Fibroblast of the conjunctiva (primary cell): Measurements from ENCODE around the gene CMTM4.
"Not testable (repeated sequence)": the region's sequence is repeated elsewhere in the genome, so short reads cannot be mapped to it uniquely, and the experiment has no call there.

ENCODE experiments used
- DNase-seq: peaks from one replicate; pipeline ENCODE4 v3.0.0-alpha.2; 2010; ENCODE audit warnings: low read depth

The CMTM4 gene

DNA sequence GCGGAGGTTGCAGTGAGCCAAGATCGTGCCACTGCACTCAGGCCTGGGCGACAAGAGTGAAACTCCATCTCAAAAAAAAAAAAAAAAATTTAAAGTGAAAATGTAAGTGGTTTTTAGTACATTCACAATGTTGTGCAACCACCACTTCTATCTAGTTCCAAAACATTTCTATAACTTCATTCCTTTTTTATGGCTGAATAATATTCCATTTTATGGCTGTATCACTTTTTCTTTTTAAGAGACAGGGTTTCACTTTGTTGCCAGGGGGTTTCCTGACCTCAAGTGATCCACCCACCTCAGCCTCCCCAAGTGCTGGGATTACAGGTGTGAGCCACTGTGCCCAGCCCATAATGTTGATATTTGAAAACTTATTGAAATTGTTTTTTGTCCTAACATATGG lies 103.7 kb downstream of the CMTM4 start:
- DNase-seq, result no peak

DNA sequence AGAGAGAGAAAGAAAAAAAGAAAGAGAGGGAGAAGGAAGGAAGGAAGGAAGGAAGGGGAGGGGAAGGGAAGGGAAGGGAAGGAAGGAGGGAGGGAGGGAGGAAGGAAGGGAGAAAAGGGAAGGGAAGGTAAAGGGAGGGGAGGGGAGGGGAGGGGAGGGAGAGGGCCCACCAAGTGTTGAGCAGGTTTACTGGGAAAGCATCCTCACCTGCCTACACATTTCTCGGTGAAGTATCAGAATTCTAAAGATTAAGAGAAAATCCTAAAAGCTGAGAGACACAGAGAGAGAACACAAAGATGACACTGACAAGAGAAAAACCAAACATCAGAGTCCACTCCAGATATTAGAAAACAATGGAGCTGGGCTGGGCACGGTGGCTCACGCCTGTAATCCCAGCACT lies 104.3 kb downstream of the CMTM4 start:
- DNase-seq, result no peak

DNA sequence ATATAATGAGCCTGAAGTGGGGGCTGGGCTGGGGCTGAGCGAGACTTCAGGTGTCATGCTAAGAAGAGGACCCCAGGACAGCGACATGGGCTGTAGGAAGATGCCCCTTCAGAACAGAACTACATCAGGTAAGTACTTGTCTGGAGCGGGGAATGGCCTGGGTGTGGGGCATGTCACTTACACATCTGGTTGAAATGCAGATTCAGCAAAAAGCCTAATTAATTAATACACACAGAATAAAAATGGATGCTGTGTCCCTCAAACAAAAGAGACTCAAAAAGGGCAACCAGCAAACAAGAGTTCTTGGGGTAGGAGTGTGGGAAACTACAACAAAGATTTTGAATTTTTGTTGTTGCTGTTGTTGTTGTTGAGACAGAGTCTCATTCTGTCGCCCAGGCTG lies 105.5 kb downstream of the CMTM4 start:
- no peak for DNase-seq

DNA sequence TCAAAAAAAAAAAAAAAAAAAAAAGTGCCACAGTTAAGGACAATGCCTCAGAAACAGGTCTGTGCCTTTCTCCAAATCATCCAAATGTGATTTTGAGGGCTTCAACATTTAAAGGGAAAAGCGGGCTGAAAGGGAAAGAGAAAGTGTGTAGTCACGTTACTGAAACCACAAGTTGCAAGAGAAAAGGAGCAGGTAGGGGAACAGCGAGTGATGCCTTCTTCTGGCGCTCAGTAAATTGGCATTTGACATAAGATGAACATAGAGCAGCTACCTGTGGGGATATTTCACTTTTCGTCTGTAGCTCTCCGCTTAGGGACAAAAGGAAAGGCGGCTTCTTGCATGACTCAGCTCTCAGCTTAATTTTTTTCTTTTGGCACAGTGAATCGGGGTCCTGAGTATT lies 106.2 kb downstream of the CMTM4 start:
- no peak for DNase-seq

DNA sequence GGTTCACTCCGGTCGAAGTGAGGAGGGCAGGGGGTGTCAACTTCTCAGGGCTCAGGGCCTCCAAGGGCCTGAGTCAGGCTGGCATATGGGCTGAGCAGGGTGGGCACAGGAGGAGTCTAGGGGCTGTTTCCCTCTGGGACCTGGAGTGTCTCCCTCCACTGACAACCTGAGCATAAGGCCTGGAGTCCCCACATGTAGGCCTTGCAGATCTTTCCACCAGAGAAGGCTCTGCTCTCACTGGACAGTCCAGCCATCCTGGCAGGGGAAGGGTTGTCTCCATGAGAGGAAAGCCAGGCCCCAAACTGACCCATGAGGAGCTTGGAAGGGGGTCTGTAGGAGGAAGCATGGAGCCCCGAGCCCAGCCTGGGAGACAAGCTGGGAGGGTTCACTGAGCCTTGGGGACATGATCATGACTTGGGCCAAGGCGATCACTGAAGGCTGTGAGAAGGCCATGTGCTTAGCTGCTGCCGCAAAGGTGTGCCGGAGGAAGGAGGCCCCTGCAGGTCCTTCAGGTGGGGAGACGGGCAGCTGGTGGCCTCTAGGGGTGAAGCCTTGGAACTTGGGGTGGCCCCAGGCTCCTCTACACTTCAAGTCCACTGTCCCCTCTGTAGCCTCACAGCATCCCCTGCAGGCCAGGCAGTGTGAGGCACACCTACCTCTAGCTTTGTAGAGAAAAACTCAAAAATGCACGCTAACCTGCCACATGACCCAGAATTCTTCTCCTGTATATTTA lies 107.4 kb downstream of the CMTM4 start:
- DNase-seq, result peak; percentile 23

DNA sequence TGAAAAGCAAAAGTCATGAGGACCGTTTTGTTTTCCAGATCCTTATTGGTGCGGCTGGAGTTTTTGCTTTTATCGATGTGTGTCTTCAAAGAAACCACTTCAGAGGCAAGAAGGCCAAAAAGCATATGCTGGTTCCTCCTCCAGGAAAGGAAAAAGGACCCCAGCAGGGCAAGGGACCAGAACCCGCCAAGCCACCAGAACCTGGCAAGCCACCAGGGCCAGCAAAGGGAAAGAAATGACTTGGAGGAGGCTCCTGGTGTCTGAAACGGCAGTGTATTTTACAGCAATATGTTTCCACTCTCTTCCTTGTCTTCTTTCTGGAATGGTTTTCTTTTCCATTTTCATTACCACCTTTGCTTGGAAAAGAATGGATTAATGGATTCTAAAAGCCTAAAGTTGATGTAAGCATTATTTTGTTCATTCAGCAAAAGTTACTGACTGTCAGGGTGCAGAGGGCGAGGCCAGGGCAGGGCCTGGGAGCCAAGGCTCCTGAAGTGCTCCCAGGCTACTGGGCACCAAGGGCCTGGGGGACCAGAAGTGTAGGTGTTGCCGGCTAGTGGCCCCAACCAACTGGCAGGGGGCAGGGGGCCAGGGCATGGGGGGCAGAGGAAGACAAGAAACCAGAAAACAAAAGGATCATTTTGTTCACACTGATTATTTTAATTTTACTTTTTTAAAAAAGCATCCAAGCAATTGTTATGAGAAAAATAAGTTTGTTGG lies 108.5 kb downstream of the CMTM4 start:
- no peak for DNase-seq

DNA sequence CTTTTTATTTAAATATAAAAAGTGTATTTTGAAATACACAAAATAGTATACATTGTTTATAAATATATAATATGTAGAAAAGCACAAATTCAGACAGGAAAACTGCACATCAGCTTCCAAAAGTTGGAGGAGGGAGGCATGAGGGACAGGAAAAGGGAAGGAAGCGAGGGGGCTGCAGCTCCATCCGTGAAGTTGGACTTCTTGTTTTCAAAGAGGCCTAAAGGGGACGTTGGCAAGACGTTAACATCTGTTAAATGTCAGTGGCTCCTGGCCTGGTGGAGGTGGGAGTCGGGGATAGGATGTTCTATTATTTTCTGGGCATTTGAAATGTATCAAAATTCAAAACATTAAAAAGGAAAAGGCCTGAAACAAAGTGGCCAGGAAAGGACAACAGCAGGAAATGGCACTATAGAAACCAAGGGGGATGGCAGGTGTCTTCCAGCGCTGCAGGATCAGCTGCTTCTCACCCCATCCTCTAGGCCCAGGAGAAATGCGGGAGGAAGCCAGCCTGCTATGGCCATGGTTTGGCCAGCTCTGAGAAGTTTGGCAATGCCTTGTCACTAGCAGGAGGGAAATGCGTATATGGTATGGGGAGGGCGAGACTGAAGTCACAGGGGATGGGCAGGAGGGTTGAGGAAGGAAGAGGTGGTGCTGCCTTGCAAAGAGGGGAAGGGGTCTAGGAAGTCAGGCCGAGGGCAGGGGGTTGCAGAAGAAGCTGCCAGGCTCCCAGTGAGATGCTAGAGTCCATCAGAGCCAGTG lies 110.9 kb downstream of the CMTM4 start:
- DNase-seq, result no peak

DNA sequence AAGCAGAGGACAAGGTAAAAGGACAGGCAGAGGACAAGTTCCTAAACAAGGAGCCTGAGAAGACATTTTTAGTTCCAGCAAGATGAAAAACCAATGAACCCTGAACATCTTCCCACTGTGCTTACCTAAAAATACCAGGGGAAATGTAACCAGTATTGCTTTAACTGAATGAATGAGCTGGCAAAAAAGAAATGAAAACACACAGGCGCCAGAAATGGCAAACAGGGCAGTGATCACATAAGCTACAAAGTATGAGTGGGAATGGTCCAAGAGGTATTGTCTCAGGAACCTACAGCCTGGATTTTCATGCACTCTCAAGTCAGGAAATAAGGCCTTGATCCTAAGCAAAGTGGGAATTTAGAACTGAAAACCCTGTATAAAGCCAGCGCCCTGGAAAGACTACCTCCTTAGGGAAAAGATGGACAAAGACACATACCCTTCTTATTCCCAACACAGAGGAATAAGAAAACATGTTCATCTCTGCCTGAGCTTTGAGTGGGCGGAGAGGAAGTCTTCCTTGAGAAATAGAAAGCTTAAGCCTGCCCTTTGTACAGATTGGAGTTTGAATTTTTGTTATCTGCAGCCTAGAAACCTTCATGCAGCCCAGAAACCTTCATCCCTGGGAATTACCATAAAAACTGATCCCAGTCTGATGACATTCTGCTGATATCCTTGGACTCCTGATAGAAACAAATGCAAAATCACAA lies 115.1 kb downstream of the CMTM4 start:
- no peak for DNase-seq

DNA sequence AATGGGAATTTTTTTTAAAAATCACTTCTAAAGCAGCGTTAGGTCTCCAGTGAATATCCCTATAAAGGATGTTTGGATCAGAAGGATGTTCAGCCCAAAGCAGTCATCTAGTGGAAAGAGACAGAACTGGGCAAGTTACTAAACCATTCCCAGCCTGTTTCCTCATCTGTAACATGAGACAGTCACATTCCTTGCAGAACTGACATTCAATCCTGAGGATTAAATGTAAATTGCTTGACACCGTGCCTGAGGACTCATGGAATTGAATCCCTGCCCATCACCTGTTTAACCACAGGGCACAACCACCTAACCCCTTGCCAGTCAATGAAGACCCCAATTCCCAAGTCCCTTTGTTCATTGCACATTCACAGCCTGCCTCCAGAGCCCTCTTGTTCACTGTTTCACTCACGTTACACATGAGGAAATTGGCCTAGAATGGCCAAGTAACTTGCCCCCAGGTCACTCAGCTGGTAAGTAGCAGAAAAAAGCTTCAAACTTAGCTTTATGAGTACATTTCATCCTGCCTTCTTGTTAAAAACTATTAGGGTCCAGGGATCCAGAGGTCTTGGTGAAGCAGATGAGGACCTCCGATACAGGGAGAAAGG lies 115.8 kb downstream of the CMTM4 start:
- peak; percentile 63 for DNase-seq

DNA sequence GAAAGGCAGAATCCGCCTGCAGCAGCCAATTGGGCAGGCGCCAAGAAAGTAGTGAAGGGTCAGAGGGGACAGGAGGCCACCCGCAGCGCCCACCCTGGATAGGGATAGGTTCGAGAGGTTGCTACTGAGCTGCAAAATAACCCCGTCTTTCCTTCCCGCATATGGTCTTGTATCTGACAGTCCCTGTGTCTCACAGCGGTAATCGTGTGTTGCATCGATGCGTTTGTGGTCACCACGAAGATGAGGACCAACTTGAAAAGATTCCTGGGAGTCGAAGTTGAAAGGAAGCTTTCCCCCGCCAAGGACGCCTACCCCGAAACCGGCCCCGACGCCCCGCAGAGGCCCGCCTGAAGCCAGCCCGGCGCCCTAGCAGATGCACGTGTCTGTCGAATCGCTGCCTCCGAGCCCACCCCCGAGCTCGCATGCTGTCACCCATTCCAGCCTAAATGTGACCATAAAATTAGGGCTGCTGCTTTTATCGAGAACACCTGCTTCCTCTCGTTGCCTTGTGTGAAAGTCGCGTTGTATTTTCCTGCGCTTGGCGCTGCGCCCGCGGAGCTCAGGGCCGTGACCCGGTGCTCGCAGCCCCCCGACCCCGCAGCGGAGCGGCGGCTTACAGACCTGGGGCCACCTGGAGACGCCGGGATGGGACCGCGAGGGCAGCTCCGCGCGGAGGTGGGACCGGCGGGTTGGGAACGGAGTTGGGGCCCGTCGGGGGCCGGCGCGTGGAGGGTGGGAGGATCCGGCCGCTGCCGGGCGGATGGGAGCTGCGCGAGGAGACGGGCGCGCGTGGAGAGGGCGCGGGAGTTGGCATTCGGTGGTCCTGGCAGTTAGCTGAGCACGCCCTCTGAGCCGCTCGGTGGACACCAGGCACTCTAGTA lies 117.7 kb downstream of the CMTM4 start, which contains the start of gene CMTM2:
Gene CMTM2, plus strand, starts transcription at position 813 of the 881 bp plus-strand sequence. CDS start 145 bp downstream, outside the sequence.
- no peak for DNase-seq

DNA sequence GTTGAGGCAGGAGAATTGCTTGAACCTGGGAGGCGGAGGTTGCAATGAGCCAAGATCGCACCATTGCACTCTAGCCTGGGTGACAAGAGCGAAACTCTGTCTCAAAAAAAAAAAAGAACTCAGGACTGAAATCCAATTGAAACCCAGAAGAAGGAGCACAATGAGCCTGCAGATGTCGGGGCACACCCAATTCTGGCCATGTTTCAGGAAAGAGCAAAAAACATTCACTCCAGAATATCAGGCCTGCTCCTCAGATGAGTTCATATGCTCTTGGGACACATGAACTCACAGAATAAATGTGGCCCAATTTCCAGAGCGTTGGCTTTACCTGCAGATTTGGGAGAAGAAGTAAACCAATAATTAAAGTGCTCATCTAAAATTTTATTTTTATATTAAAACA lies 120.2 kb downstream of the CMTM4 start:
- no peak for DNase-seq

DNA sequence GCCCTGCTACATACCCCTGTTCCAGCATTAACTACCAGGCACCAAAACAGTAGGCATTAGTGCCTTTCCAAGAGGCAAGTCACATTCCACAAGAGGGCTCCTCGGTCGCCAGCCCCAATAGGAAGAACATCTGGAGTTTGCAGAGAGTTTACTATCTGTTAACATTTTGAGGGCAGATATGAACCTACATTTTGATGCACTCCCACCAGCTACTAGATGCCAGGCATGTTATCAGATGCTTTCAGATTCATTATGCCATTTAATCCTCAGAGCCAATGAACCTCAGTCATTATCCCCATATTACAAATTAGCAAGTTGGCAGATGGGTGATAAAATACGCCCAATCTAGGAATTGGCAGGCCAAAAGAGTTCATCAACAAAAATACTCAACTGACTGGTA lies 121.5 kb downstream of the CMTM4 start:
- DNase-seq, result no peak

DNA sequence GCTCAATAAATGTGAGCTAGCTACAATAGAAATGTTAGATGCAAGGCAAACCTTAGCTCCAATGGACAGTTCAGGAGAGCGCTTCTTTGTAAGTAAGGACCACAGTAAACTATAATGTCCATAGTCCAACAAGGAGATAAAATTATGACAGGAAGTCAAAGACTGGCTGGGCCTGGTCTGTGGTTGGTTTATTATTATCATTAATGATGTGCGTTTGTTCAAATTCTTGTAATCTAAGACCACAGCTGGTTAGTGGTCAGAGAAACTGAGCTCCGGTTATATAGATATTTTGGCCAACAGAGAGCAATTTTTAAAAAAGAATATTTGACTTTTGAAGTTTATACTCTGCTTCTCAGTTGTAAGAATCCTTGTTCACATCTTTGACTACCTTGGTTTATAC lies 122.0 kb downstream of the CMTM4 start:
- DNase-seq, result no peak

DNA sequence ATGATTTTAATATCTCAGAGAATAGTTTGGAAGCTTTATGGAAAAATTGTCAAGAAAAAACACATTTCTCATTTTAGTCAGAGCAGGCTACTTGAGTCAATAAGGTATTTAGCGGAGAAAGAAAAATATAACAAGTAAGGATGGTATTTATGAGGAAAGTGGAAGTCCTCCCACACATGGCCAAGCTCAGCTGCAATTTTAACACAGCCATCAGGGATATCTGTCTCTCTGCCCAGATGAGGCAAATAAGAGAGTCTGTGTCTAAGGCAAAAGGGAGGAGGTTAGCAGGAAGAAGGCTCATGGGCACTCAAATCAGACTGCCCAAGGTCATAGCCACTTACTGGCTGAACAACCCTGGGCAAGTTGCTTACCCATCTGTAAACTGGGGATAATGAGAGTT lies 122.5 kb downstream of the CMTM4 start:
- DNase-seq, result no peak

DNA sequence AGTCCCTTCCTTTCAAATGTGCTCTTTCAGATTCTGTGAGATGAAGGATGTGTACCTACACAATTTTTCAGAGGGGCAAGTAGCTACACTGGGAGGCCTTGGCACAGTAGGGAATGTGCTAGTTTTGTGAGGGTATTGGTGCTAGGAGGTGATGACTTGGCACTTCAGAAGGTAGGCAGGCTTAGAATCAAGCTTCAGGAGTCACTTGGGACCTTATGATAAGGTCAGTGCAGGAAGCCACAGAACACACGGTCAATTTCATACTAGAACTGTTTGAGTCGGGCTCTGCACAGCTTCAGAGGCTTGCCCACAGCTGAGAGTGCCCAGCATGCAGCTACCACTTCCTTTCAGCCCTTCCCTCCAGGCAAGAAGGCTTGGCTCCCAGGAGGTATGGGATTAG lies 124.2 kb downstream of the CMTM4 start:
- no peak for DNase-seq

DNA sequence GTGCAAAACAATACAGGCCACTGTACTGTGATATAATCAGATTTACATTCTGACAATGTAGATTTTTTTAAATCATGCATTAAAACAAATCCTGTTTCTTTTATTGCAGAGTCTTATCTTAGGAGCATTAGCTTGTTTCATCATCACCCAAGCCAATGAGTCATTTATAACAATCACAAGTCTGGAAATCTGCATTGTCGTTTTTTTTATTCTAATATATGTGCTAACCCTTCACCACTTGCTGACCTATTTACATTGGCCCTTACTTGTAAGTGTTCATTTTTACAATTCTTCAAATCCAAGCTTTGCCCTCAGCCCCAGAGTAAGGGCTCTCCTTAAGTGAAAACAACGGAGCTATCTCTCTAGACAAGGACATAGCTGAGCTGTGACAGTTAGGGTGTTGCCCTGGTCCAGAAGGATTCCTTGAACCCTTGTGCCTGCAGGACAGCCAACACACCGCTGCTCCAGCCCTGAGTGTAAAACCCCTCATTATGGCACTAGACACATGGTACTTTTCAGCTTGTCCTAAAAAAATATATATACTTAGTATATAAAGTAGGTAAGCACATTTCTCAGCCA lies 126.6 kb downstream of the CMTM4 start:
- DNase-seq, result peak; percentile 49

DNA sequence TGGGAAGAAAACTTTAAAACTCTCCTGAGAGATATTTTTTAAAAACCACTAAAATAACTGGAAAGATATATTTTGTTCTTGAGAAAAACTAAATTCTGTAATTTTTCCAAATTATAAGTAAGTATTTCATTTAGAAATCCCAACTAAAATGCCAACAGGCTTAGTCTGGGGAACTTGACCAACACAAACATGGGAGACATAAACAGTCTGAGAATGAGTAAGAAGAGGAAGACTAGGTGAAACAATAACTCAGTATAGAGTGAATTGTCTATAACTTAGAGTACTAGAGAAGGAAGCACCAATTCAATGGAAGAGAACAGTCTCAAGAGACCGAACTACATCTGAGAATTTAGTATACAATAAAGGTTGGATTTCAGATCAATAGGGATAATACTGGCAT lies 127.4 kb downstream of the CMTM4 start:
- no peak for DNase-seq

DNA sequence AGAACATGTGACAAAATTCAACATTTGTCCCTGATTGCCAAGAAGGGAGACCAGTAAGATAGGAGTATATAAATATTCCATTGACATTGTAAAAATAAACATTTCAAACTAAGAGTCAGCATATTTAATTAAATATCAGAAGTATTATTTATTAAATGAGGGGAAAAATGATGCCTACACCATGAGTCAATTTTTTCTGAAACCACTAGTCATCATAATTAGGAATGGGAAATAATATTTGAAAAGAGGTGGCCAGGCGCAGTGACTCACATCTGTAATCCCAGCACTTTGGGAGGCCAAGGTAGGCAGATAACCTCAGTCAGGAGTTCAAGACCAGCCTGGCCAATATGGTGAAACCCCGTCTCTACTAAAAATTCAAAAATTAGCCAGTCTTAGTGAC lies 128.2 kb downstream of the CMTM4 start:
- DNase-seq, result no peak

DNA sequence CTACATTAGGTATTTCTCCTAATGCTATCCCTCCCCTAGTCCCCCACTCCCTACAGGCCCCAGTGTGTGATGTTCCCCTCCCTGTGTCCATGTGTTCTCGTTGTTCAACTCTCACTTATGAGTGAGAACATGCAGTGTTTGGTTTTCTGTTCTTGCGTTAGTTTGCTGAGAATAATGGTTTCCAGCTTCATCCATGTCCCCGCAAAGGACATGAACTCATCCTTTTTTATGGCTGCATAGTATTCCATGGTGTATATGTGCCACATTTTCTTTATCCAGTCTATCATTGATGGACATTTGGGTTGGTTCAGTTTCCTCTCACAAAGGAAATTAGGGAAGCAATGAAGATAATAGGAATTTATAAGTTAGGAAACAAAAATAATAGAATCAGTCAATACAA lies 129.3 kb downstream of the CMTM4 start:
- DNase-seq, result not testable (repeated sequence)
